GM10248 (cell line): ENCODE results near the gene FAM170B.

Source experiments
- CTCF ChIA-PET: fragments of 300-600 bp; sonication (Branson Sonifier 250); formaldehyde crosslinking; extraction: SDS; loops from one replicate; lab custom pipeline; 2021; ENCODE audit warnings: antibody characterized with exemption; lab: Yijun Ruan, JAX
- POLR2A ChIA-PET: fragments of 350-650 bp; sonication (Branson Sonifier 250); formaldehyde crosslinking; extraction: SDS; loops from one replicate; lab custom pipeline; 2020; ENCODE audit warnings: antibody characterized with exemption; lab: Yijun Ruan, JAX
- DNase-seq: peaks from one replicate; pipeline ENCODE4 v3.0.0; 2012; ENCODE audit errors: extremely low spot score
- TF ChIP-seq, protein P1 (sequence below): IDR thresholded peaks from 2 replicates; pipeline ENCODE4 v1.5.1; 2012; ENCODE audit warnings: mild to moderate bottlenecking, low read depth; ENCODE audit errors: extremely low read depth, missing control alignments, control extremely low read depth

The FAM170B gene

GRCh38 chr10:49110684-49111319 lies 23.0 kb downstream of the FAM170B start:
- POLR2A ChIA-PET = no interaction called here
- DNase-seq = no peak
- TF ChIP-seq, protein P1, sequence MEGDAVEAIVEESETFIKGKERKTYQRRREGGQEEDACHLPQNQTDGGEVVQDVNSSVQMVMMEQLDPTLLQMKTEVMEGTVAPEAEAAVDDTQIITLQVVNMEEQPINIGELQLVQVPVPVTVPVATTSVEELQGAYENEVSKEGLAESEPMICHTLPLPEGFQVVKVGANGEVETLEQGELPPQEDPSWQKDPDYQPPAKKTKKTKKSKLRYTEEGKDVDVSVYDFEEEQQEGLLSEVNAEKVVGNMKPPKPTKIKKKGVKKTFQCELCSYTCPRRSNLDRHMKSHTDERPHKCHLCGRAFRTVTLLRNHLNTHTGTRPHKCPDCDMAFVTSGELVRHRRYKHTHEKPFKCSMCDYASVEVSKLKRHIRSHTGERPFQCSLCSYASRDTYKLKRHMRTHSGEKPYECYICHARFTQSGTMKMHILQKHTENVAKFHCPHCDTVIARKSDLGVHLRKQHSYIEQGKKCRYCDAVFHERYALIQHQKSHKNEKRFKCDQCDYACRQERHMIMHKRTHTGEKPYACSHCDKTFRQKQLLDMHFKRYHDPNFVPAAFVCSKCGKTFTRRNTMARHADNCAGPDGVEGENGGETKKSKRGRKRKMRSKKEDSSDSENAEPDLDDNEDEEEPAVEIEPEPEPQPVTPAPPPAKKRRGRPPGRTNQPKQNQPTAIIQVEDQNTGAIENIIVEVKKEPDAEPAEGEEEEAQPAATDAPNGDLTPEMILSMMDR = no peak
- CTCF ChIA-PET = interaction anchor here (1.9 kb wide), 1 partner anchor 27 kb away, joined by 4 read pairs; no protein-coding TSS in a partner anchor

GRCh38 chr10:49109669-49110340 lies 24.0 kb downstream of the FAM170B start:
- no peak for DNase-seq
- TF ChIP-seq, protein P1 = no peak
- ChIA-PET POLR2A (no interaction called here), CTCF (interaction anchor here (1.9 kb wide), 1 partner anchor 26 kb away, joined by 4 read pairs; no protein-coding TSS in a partner anchor)

GRCh38 chr10:49108656-49109055 lies 25.2 kb downstream of the FAM170B start:
- no peak for DNase-seq
- CTCF ChIA-PET = no interaction called here
- POLR2A ChIA-PET = no interaction called here
- TF ChIP-seq, protein P1 = no peak

DNA sequence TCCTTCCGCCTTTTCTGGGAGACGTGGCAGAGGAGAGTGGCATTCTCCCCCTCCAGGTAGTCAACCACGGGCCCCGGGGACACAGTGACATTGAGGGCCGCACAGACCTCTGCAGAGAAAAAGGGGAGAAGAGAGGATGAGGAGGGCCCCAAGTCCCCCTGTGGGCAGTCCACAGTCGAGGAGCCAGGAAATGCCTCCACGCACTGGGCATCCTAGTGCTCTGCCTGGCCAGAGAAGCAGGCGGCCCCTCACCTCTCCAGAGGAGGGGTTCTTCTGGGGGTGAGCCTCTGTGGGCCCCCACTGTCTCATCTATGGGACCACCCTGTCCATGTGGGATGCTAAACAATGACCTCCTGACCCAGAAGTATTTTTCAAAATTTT lies 25.9 kb downstream of the FAM170B start:
- no peak for DNase-seq
- CTCF ChIA-PET = no interaction called here
- TF ChIP-seq, protein P1 = no peak
- POLR2A ChIA-PET = no interaction called here

DNA sequence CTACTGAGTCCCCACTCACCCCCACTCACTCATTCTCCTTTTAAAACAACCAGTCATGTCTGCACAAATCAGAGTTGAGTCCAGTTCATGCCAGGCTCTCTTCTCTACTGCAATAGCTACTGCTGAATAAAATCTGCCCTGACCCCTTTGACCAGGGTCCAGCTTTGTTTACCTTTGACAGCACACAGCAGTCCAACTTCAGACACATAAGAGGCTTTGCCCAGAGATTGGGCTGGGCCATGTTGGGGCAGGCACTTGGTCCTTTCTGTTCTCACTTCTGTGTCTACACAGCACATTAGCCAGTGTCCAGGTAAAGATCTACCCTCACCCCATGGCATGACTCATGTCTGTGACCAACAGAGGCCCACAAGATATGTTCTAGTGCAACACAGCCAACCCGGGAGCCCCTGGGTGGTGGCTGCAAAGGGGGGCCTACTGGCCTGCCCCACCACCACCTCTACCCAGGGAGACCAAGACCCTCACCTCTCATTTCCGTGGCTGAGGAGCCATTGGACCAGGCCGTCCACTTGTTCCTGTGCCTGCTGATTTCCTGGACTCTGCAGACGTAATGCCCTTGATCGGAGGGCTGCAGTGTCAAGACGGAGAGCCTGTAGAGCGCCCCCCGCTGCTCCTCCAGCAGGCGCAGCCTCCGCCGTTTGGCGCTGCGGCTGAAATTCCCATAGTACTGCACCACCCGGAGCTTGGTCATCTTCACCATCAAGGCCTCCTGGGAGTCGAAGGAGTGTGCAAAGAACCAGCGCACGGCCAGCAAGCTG lies 26.5 kb downstream of the FAM170B start:
- ChIA-PET POLR2A (no interaction called here), CTCF (no interaction called here)
- no peak for DNase-seq
- TF ChIP-seq, protein P1 = no peak

DNA sequence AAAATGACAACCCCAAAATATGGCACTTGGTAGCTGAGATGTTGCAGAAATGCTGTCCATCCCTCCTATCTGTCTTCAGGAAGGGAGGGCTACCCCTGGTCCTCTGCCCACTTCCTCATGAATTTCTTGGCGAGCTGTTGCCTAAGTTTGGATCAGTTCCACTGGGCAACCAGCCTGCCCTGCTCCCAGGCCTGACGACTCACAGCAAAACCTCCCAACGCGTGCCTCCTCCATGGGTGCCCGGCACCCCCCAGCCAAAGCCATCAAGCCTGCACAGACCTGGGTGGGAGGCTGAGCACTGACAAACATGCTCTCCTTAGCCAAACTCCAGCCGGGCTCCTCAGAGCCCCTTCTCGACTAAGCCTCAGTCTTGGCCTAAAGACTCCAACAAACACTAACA lies 27.4 kb downstream of the FAM170B start:
- DNase-seq = no peak
- ChIA-PET POLR2A (no interaction called here), CTCF (no interaction called here)
- TF ChIP-seq, protein P1 = no peak
